ENCODE data around the gene FUOM.
"Not testable (repeated sequence)": the region's sequence is repeated elsewhere in the genome, so short reads cannot be mapped to it uniquely, and the experiment has no call there.

FUOM gene

GRCh38 chr10:133388236-133388972 is 30.6 kb upstream of the FUOM start:
- DNase-seq: no peak

GRCh38 chr10:133386951-133387350 is 29.1 kb upstream of the FUOM start:
- not testable (repeated sequence) for DNase-seq

GRCh38 chr10:133385214-133385613 is 27.4 kb upstream of the FUOM start:
- no peak for DNase-seq

GRCh38 chr10:133384071-133384470 is 26.3 kb upstream of the FUOM start:
- DNase-seq: no peak

GRCh38 chr10:133383551-133383950 is 25.7 kb upstream of the FUOM start:
- no peak for DNase-seq

- no peak for DNase-seq
Measured at GRCh38 chr10:133381036-133381435, 23.2 kb upstream of the FUOM start.

- no peak for DNase-seq
Measured at GRCh38 chr10:133379801-133380666, 22.2 kb upstream of the FUOM start.

GRCh38 chr10:133379152-133379800 is 21.5 kb upstream of the FUOM start, which contains the start of gene PAOX:
PAOX (plus strand) TSS chr10:133379262; CDS start chr10:133379317, 55 bp downstream.
- peak; percentile 54 for DNase-seq

GRCh38 chr10:133378251-133379096 is 20.7 kb upstream of the FUOM start:
- DNase-seq: peak; percentile 50

GRCh38 chr10:133377818-133378250 is 20.0 kb upstream of the FUOM start:
- no peak for DNase-seq

- no peak for DNase-seq
Measured at GRCh38 chr10:133377025-133377817, 19.4 kb upstream of the FUOM start.

GRCh38 chr10:133376183-133376582 is 18.4 kb upstream of the FUOM start:
- DNase-seq: not testable (repeated sequence)

- no peak for DNase-seq
Measured at GRCh38 chr10:133375357-133376115, 17.7 kb upstream of the FUOM start.

GRCh38 chr10:133373174-133374090 is 15.6 kb upstream of the FUOM start, which contains the start of gene ECHS1:
ECHS1 (minus strand) TSS chr10:133373354; CDS start chr10:133373333, 21 bp downstream.
- DNase-seq: peak; percentile 93

- DNase-seq: no peak
Measured at GRCh38 chr10:133372507-133372906, 14.7 kb upstream of the FUOM start.

GRCh38 chr10:133370030-133370786 is 12.4 kb upstream of the FUOM start:
- no peak for DNase-seq

- no peak for DNase-seq
Measured at GRCh38 chr10:133368153-133368552, 10.3 kb upstream of the FUOM start.

GRCh38 chr10:133367461-133367860 is 9.6 kb upstream of the FUOM start:
- not testable (repeated sequence) for DNase-seq

- no peak for DNase-seq
Measured at GRCh38 chr10:133366751-133367150, 8.9 kb upstream of the FUOM start.
